K562 (cell line): ENCODE measurements around the gene ZNF276. TPM values are rescaled to one million over a fixed set of nuclear protein-coding genes. Genes with fewer than 3 reads are reported as not detected.

Experiments
- CHD2 ChIP-seq: IDR thresholded peaks from 2 replicates; pipeline ENCODE4 v1.6.1; 2011; ENCODE audit warnings: low read depth, low read length
- ELF1 ChIP-seq: fragments of 200-800 bp; sonication (Bioruptor generic); IDR thresholded peaks from 2 replicates; pipeline ENCODE4 v1.6.1; 2016; ENCODE audit warnings: missing genetic modification characterization, missing compliant biosample characterization
- GATAD2B ChIP-seq: fragments of 450-650 bp; IDR thresholded peaks from 2 replicates; pipeline ENCODE4 v1.6.1; 2017; ENCODE audit warnings: mild to moderate bottlenecking, borderline replicate concordance
- HNRNPUL1 ChIP-seq: fragments of 200-400 bp; formaldehyde crosslinking; IDR thresholded peaks from 2 replicates; pipeline ENCODE4 v1.6.1; 2017; ENCODE audit warnings: low read length
- ILF3 ChIP-seq: fragments of 450-650 bp; IDR thresholded peaks from 2 replicates; pipeline ENCODE4 v1.6.1; 2018; ENCODE audit warnings: antibody characterized with exemption, mild to moderate bottlenecking, moderate library complexity, borderline replicate concordance
- MEF2D ChIP-seq: conservative IDR thresholded peaks from 2 replicates; pipeline ENCODE4 v1.6.1; 2016; ENCODE audit warnings: low read depth, missing genetic modification characterization, missing compliant biosample characterization
- NRF1 ChIP-seq, 2 experiments: fragments of 450-650 bp; IDR thresholded peaks in 1 of 2; conservative IDR thresholded peaks in 1 of 2; 2 replicates each; pipeline ENCODE4 v1.6.1; 2014; ENCODE audit warnings: mild to moderate bottlenecking in 2 of 2
- PHF21A ChIP-seq: fragments of 450-650 bp; IDR thresholded peaks from 2 replicates; pipeline ENCODE4 v1.6.1; 2017; ENCODE audit warnings: low read depth, borderline replicate concordance
- TEAD2 ChIP-seq: fragments of 450-650 bp; IDR thresholded peaks from 2 replicates; pipeline ENCODE4 v1.6.1; 2016; ENCODE audit warnings: missing genetic modification characterization, control low read depth, missing compliant biosample characterization
- ZBTB2 ChIP-seq: fragments of 450-650 bp; IDR thresholded peaks from 2 replicates; pipeline ENCODE4 v1.6.1; 2016; ENCODE audit warnings: antibody characterized with exemption
- ZBTB9 ChIP-seq: fragments of 450-650 bp; formaldehyde crosslinking; IDR thresholded peaks from 2 replicates; pipeline ENCODE4 v1.4.0; 2020; ENCODE audit warnings: mild to moderate bottlenecking, moderate library complexity
- ZNF280B ChIP-seq: fragments of 250-450 bp; sonication (Bioruptor Pico); IDR thresholded peaks from 2 replicates; pipeline ENCODE4 v1.5.1; 2021; ENCODE audit warnings: mild to moderate bottlenecking
- polyA plus RNA-seq, 8 experiments: library from polyadenylated mRNA; depleted of rRNA in 4 of 8; stranded (reverse) in 5 of 8; unstranded in 3 of 8; fragments of >200 nt; fragmentation: Nextera tagmentation in 2 of 8; fragmentation: Illumina TruSeq in 1 of 8; extraction: Ambion mirVana in 2 of 8; extraction: Trizol in 1 of 8; gene quantifications; 2 replicates each; pipeline versions ENCODE4 v1.2.1 to v1.2.3, GENCODE V29; 2011 to 2014; ENCODE audit warnings: inconsistent platforms in 1 of 8, missing spikeins in 1 of 8
- total RNA-seq, 7 experiments: library from RNA; depleted of rRNA in 6 of 7; stranded (reverse); fragments of >200 nt in 6 of 7; fragmentation: Illumina TruSeq in 2 of 7; extraction: Trizol in 2 of 7; gene quantifications; 2 replicates each; pipeline versions ENCODE4 v1.2.1 to v1.2.3, GENCODE V29; 2011 to 2021; ENCODE audit warnings: low replicate concordance in 1 of 7
- TF ChIP-seq, protein P1 (sequence below), 3 experiments: fragments of 200-800 bp in 1 of 3; fragments of 250-450 bp in 1 of 3; fragments of 450-650 bp in 1 of 3; sonication (Bioruptor Pico) in 1 of 3; sonication (Bioruptor generic) in 1 of 3; formaldehyde crosslinking in 1 of 3; IDR thresholded peaks; 2 replicates each; pipeline versions ENCODE4 v1.6.1 to v1.8.0; 2016 to 2022; ENCODE audit warnings: mild to moderate bottlenecking in 2 of 3, missing genetic modification characterization in 2 of 3, missing compliant biosample characterization in 1 of 3, moderate library complexity in 1 of 3

Gene ZNF276
- total and polyA plus RNA-seq, 9 of the 15 experiments (the other 6 are each of a cell fraction or from before 2014, with no cell fraction given): 0.49 to 43.9 (median 15.8) TPM

DNA sequence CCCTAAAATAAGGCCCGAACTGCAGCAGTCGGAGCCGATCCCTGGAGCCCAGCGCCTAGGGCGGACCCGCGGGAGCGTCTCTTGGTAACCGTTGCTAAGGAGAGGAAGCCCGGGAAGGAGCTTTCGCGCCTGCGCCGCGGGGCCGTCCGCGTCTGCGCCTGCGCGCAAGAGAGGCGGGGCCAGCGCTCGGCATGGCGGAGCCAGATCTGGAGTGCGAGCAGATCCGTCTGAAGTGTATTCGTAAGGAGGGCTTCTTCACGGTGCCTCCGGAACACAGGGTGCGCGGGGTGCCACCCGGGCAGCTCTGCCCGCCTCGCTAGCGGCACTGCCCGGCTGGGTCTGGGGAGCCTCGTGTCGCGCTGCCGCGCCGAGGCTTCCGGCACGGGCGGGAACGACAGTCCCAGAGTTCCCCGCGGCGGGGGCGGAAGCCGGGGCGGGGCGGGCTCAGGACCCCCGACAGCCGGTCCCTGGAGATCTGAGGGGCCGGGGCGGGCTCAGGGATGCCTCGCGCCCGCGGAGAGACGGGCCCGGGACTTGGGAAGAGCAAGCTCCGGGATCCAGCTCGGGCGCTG, 34.7 kb upstream of the ZNF276 start, which contains the start of gene CDK10 (continued):
- TF ChIP-seq NRF1 (conservative IDR thresholded peaks at IDR 0.05 in 1 of 2, IDR thresholded peaks at IDR 0.05 in 1 of 2): peak; percentile 97
- no peak for TF ChIP-seq MEF2D (tag)
- no peak for TF ChIP-seq ZNF280B (CRISPR knock-in tag)
- TF ChIP-seq, protein P1, sequence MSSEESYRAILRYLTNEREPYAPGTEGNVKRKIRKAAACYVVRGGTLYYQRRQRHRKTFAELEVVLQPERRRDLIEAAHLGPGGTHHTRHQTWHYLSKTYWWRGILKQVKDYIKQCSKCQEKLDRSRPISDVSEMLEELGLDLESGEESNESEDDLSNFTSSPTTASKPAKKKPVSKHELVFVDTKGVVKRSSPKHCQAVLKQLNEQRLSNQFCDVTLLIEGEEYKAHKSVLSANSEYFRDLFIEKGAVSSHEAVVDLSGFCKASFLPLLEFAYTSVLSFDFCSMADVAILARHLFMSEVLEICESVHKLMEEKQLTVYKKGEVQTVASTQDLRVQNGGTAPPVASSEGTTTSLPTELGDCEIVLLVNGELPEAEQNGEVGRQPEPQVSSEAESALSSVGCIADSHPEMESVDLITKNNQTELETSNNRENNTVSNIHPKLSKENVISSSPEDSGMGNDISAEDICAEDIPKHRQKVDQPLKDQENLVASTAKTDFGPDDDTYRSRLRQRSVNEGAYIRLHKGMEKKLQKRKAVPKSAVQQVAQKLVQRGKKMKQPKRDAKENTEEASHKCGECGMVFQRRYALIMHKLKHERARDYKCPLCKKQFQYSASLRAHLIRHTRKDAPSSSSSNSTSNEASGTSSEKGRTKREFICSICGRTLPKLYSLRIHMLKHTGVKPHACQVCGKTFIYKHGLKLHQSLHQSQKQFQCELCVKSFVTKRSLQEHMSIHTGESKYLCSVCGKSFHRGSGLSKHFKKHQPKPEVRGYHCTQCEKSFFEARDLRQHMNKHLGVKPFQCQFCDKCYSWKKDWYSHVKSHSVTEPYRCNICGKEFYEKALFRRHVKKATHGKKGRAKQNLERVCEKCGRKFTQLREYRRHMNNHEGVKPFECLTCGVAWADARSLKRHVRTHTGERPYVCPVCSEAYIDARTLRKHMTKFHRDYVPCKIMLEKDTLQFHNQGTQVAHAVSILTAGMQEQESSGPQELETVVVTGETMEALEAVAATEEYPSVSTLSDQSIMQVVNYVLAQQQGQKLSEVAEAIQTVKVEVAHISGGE (CRISPR knock-in tag; IDR thresholded peaks at IDR 0.05): 0 out of 6 replicates have a peak, but pooled peaks of 1 of the 3 experiments have one; percentile 29
- no peak for TF ChIP-seq CHD2
- no peak for TF ChIP-seq ILF3
- TF ChIP-seq ZBTB9: 0 out of 2 replicates have a peak, but pooled peaks have one; percentile 51
- no peak for TF ChIP-seq PHF21A
- TF ChIP-seq ZBTB2: peak; percentile 86
- peak; percentile 87 for TF ChIP-seq ELF1
- no peak for TF ChIP-seq GATAD2B
- no peak for TF ChIP-seq HNRNPUL1
- no peak for TF ChIP-seq TEAD2 (tag)
